HCT116 (cell line): ENCODE data around the gene TSSK6. TPM values are rescaled to one million over a fixed set of nuclear protein-coding genes. Genes with fewer than 3 reads are reported as not detected.

Experiments
- ATAC-seq: fragments of 200-7000 bp; cut with Tn5 transposase; 2 replicates; pipeline ENCODE4 v1.9.1; 2020; ENCODE audit warnings: mild to moderate bottlenecking, moderate library complexity
- BruUV-seq: library from RNA; stranded (reverse); fragments of 400-500 nt; replicated peaks from 2 replicates; lab custom pipeline; 2021; lab: Mats Ljungman, UMichigan
- CTCF ChIA-PET: fragments of 300-600 bp; sonication (Branson Sonifier 250); formaldehyde crosslinking; loops from one replicate; lab custom pipeline; 2021; ENCODE audit warnings: antibody characterized with exemption; lab: Charles Lee
- POLR2A ChIA-PET: fragments of 300-600, 350-600 bp; sonication (Branson Sonifier 250); formaldehyde crosslinking; loops from one replicate; lab custom pipeline; 2021; ENCODE audit warnings: antibody characterized with exemption; lab: Charles Lee
- RAD21 ChIA-PET, 2 experiments: fragments of 300-600 bp; sonication (Branson Sonifier 250); formaldehyde crosslinking; loops; one replicate each; lab custom pipeline; 2023; ENCODE audit warnings: low total read pairs in 2 of 2; ENCODE audit not compliant: uncharacterized antibody in 2 of 2, unreplicated experiment in 2 of 2, low non-redundant PET in 1 of 2; lab: Charles Lee
- DNase-seq: peaks from one replicate; pipeline ENCODE4 v3.0.0-alpha.2; 2010; ENCODE audit warnings: low read depth, low spot score
- H2AFZ ChIP-seq: fragments of 200-600 bp; shearing (Covaris generic), sonication (generic); 2 replicates; pipeline ENCODE4 v1.6.1; 2017; ENCODE audit warnings: low read depth, mixed run types, mixed read lengths, antibody characterized with exemption, low read length; ENCODE audit not compliant: poor library complexity, severe bottlenecking
- H3K27ac ChIP-seq: 2 replicates; pipeline ENCODE4 v1.5.1; 2012; ENCODE audit warnings: low read depth, low read length
- H3K27me3 ChIP-seq: fragments of 200-600 bp; sonication (generic); 2 replicates; pipeline ENCODE4 v1.6.1; 2016; ENCODE audit warnings: mixed run types, low read length, mixed read lengths; ENCODE audit not compliant: insufficient read depth
- H3K36me3 ChIP-seq, 2 experiments: fragments of 200-500 bp in 1 of 2; fragments of 200-600 bp in 1 of 2; sonication (Bioruptor generic) in 1 of 2; sonication (generic) in 1 of 2; 2 replicates each; pipeline versions ENCODE4 v1.5.1 to v1.6.1; 2014 to 2016; ENCODE audit warnings: low read length in 2 of 2, inconsistent platforms in 1 of 2, mixed read lengths in 1 of 2, mixed run types in 1 of 2; ENCODE audit not compliant: insufficient read depth in 2 of 2, control insufficient read depth in 1 of 2
- H3K4me1 ChIP-seq, 2 experiments: fragments of 200-600 bp in 1 of 2; sonication (generic) in 1 of 2; 2 replicates each; pipeline versions ENCODE4 v1.5.1 to v1.6.1; 2012 to 2017; ENCODE audit warnings: low read length in 2 of 2, inconsistent platforms in 1 of 2, mild to moderate bottlenecking in 1 of 2, mixed read lengths in 1 of 2, mixed run types in 1 of 2, moderate library complexity in 1 of 2; ENCODE audit not compliant: insufficient read depth in 2 of 2, control insufficient read depth in 1 of 2
- H3K4me2 ChIP-seq: fragments of 200-600 bp; sonication (generic); 2 replicates; pipeline ENCODE4 v1.6.1; 2017; ENCODE audit warnings: mixed run types, low read length, mixed read lengths
- H3K4me3 ChIP-seq, 2 experiments: fragments of 200-600 bp in 1 of 2; sonication (generic) in 1 of 2; replicated peaks in 1 of 2; 2 replicates each; pipeline ENCODE4 v1.5.1; 2011 to 2016; ENCODE audit warnings: low read length in 2 of 2, control low read depth in 1 of 2, low read depth in 1 of 2, mild to moderate bottlenecking in 1 of 2, mixed read lengths in 1 of 2, mixed run types in 1 of 2
- H3K79me2 ChIP-seq: fragments of 200-600 bp; sonication (generic); 2 replicates; pipeline ENCODE4 v1.6.1; 2017; ENCODE audit warnings: mild to moderate bottlenecking, mixed run types, low read length, moderate library complexity, mixed read lengths; ENCODE audit not compliant: insufficient read depth
- H3K9ac ChIP-seq: fragments of 200-600 bp; sonication (generic); 2 replicates; pipeline ENCODE4 v1.6.1; 2016; ENCODE audit warnings: low read length, mixed read lengths
- H3K9me2 ChIP-seq: fragments of 200-600 bp; sonication (generic), shearing (Covaris generic); 2 replicates; pipeline ENCODE4 v1.6.1; 2017; ENCODE audit warnings: mixed run types, mild to moderate bottlenecking, moderate library complexity; ENCODE audit not compliant: insufficient read depth
- H3K9me3 ChIP-seq, 2 experiments: fragments of 200-500 bp in 1 of 2; fragments of 200-600 bp in 1 of 2; sonication (Bioruptor generic) in 1 of 2; sonication (generic) in 1 of 2; 2 replicates each; pipeline ENCODE4 v1.6.1; 2014 to 2017; ENCODE audit warnings: low read length in 2 of 2, mixed read lengths in 2 of 2, inconsistent platforms in 1 of 2, low read depth in 1 of 2, mild to moderate bottlenecking in 1 of 2, mixed run types in 1 of 2, moderate library complexity in 1 of 2; ENCODE audit not compliant: control insufficient read depth in 1 of 2, insufficient read depth in 1 of 2
- H4K20me1 ChIP-seq: fragments of 200-600 bp; sonication (generic), shearing (Covaris generic); 2 replicates; pipeline ENCODE4 v1.6.1; 2017; ENCODE audit warnings: mixed run types, mild to moderate bottlenecking, moderate library complexity; ENCODE audit not compliant: insufficient read depth
- CEBPB ChIP-seq: IDR thresholded peaks from 2 replicates; pipeline ENCODE4 v1.6.1; 2012; ENCODE audit warnings: low read depth
- CTCF ChIP-seq, 3 experiments: fragments of 200-600 bp in 1 of 3; sonication (generic) in 1 of 3; IDR thresholded peaks in 2 of 3; conservative IDR thresholded peaks in 1 of 3; 2 replicates each; pipeline ENCODE4 v1.5.1; 2012 to 2017; ENCODE audit warnings: low read depth in 2 of 3, low read length in 2 of 3, antibody characterized with exemption in 1 of 3, borderline replicate concordance in 1 of 3, control low read depth in 1 of 3, mild to moderate bottlenecking in 1 of 3, mixed read lengths in 1 of 3, mixed run types in 1 of 3, moderate library complexity in 1 of 3; ENCODE audit not compliant: insufficient read depth in 1 of 3
- EZH2 ChIP-seq: fragments of 200-600 bp; sonication (generic); IDR thresholded peaks from 2 replicates; pipeline ENCODE4 v1.6.1; 2017; ENCODE audit warnings: antibody characterized with exemption, mixed run types
- MAX ChIP-seq: IDR thresholded peaks from 2 replicates; pipeline ENCODE4 v1.6.1; 2012
- POLR2AphosphoS5 ChIP-seq: IDR thresholded peaks from 2 replicates; pipeline ENCODE4 v1.6.1; 2011; ENCODE audit warnings: mild to moderate bottlenecking, low read depth, low read length, moderate library complexity
- RAD21 ChIP-seq: IDR thresholded peaks from 2 replicates; pipeline ENCODE4 v1.6.1; 2012; ENCODE audit warnings: low read depth, mild to moderate bottlenecking
- SIN3A ChIP-seq: IDR thresholded peaks from 2 replicates; pipeline ENCODE4 v1.6.1; 2012; ENCODE audit warnings: low read depth
- SP1 ChIP-seq: IDR thresholded peaks from 2 replicates; pipeline ENCODE4 v1.6.1; 2012; ENCODE audit warnings: low read depth
- intact Hi-C: fragments of 100-400 bp; cut with micrococcal nuclease; formaldehyde crosslinking; loops from 2 replicates; pipeline ENCODE4 v1.10.0; 2022
- total RNA-seq: library from RNA; stranded (reverse); gene quantifications from one replicate; pipeline ENCODE4 v1.2.1, GENCODE V29; 2021; ENCODE audit not compliant: unreplicated experiment

The TSSK6 gene
- total RNA-seq, 1 experiment from 2014 or later, result 4.1 TPM

- ChIA-PET CTCF (no interaction called here), POLR2A (no interaction called here)
- intact Hi-C loops, result no loop called here
Measured at GRCh38 chr19:19562665-19563347, 47.5 kb upstream of the TSSK6 start.

More at GRCh38 chr19:19562665-19563347, 47.5 kb upstream of the TSSK6 start:
- DNase-seq (no peak), ATAC-seq (peak; percentile 43; the same call in 1 of the 2 replicates)
- no peaks in the 10 kb centered on the region; a peak in 1 of 4 replicates for H3K36me3 ChIP-seq
- no peak for TF ChIP-seq POLR2AphosphoS5
- TF ChIP-seq MAX, result no peak
- TF ChIP-seq SP1, result no peak
- TF ChIP-seq EZH2, result no peak
- 0 out of 6 replicates have a peak, but pooled peaks of 1 of the 3 experiments have one; percentile 8 for TF ChIP-seq CTCF (IDR thresholded peaks at IDR 0.05 in 2 of 3, conservative IDR thresholded peaks at IDR 0.05 in 1 of 3; ENCODE audit: borderline replicate concordance in 1 of 3, insufficient read depth in 1 of 3, low read depth in 2 of 3, low read length in 2 of 3)
- peak; percentile 37 for TF ChIP-seq RAD21
- TF ChIP-seq CEBPB, result no peak
- TF ChIP-seq SIN3A, result no peak
- H3K4me3 ChIP-seq, result no peak overlapping the region
- no peak overlapping the region for H3K4me2 ChIP-seq
- H3K9me3 ChIP-seq, result no peaks in the 10 kb centered on the region
- no peaks in the 10 kb centered on the region for H3K9me2 ChIP-seq
- BruUV-seq, result no TSS peak
- H3K4me1 ChIP-seq, result no peaks in the 10 kb centered on the region
- H3K27ac ChIP-seq, result no peak overlapping the region
- H3K79me2 ChIP-seq, result no peaks in the 10 kb centered on the region
- RAD21 ChIA-PET, result no interaction called here
- no peaks in the 10 kb centered on the region for H3K27me3 ChIP-seq
- no peak overlapping the region for H2AFZ ChIP-seq
- H3K9ac ChIP-seq, result no peak overlapping the region
- H4K20me1 ChIP-seq, result no peaks in the 10 kb centered on the region
